Muscle layer of duodenum (tissue), 2 donors: ENCODE data around the gene ENPP3.

Source experiments
- H3K27ac ChIP-seq: one replicate; pipeline ENCODE4 v1.7.0; 2013; ENCODE audit warnings: mild to moderate bottlenecking, low read length
- H3K27me3 ChIP-seq: one replicate; pipeline ENCODE4 v1.7.0; 2013; ENCODE audit warnings: low read depth, mild to moderate bottlenecking, control low read depth, low read length
- H3K36me3 ChIP-seq, 2 donors: one replicate each; pipeline ENCODE4 v1.7.0; 2013; ENCODE audit warnings: low read length in 2 of 2, control low read depth in 1 of 2, mild to moderate bottlenecking in 1 of 2; ENCODE audit not compliant: insufficient read depth in 2 of 2, control insufficient read depth in 1 of 2
- H3K4me1 ChIP-seq, 2 donors: one replicate each; pipeline ENCODE4 v1.7.0; 2013; ENCODE audit warnings: low read length in 2 of 2, mild to moderate bottlenecking in 2 of 2, control low read depth in 1 of 2, moderate library complexity in 1 of 2; ENCODE audit not compliant: insufficient read depth in 2 of 2, control insufficient read depth in 1 of 2
- H3K4me3 ChIP-seq, 2 donors: one replicate each; pipeline ENCODE4 v1.7.0; 2013; ENCODE audit warnings: low read length in 2 of 2, low read depth in 1 of 2, mild to moderate bottlenecking in 1 of 2
- H3K9me3 ChIP-seq, 2 donors: one replicate each; pipeline ENCODE4 v1.7.0; 2013; ENCODE audit warnings: low read length in 2 of 2, control low read depth in 1 of 2, mild to moderate bottlenecking in 1 of 2; ENCODE audit not compliant: control insufficient read depth in 1 of 2
- donor health status: healthy.

Gene ENPP3

GRCh38 chr6:131787079-131787478, 150.0 kb downstream of the ENPP3 start:
- Histone ChIP-seq H3K36me3 (no peaks in the 10 kb centered on the region), H3K4me3 (no peak overlapping the region), H3K4me1 (peaks cover 0 to 4% of the 10 kb centered on the region in 2 donors), H3K27ac (no peak overlapping the region), H3K9me3 (no peaks in the 10 kb centered on the region), H3K27me3 (no peaks in the 10 kb centered on the region)

GRCh38 chr6:131787766-131788712, 150.9 kb downstream of the ENPP3 start:
- H3K27ac ChIP-seq: no peak overlapping the region
- no peaks in the 10 kb centered on the region for H3K9me3 ChIP-seq

GRCh38 chr6:131789219-131789618, 152.1 kb downstream of the ENPP3 start:
- Histone ChIP-seq H3K36me3 (no peaks in the 10 kb centered on the region), H3K4me3 (no peak overlapping the region), H3K9me3 (no peaks in the 10 kb centered on the region), H3K4me1 (peaks cover 0 to 4% of the 10 kb centered on the region in 2 donors), H3K27me3 (no peaks in the 10 kb centered on the region), H3K27ac (no peak overlapping the region)

More at GRCh38 chr6:131787766-131788712, 150.9 kb downstream of the ENPP3 start:
- peaks cover 0 to 4% of the 10 kb centered on the region in 2 donors for H3K4me1 ChIP-seq
- H3K36me3 ChIP-seq: no peaks in the 10 kb centered on the region
- H3K27me3 ChIP-seq: no peaks in the 10 kb centered on the region
- no peak overlapping the region for H3K4me3 ChIP-seq

GRCh38 chr6:131791476-131791875, 154.4 kb downstream of the ENPP3 start:
- Histone ChIP-seq H3K36me3 (no peaks in the 10 kb centered on the region), H3K4me3 (no peak overlapping the region)

GRCh38 chr6:131792091-131792496, 155.0 kb downstream of the ENPP3 start:
- Histone ChIP-seq H3K36me3 (no peaks in the 10 kb centered on the region), H3K27me3 (no peaks in the 10 kb centered on the region), H3K27ac (no peak overlapping the region), H3K9me3 (no peaks in the 10 kb centered on the region), H3K4me3 (no peak overlapping the region), H3K4me1 (peaks cover 0 to 4% of the 10 kb centered on the region in 2 donors)

More at GRCh38 chr6:131791476-131791875, 154.4 kb downstream of the ENPP3 start:
- H3K27ac ChIP-seq: no peak overlapping the region
- no peaks in the 10 kb centered on the region for H3K27me3 ChIP-seq
- H3K9me3 ChIP-seq: no peaks in the 10 kb centered on the region
- peaks cover 0 to 4% of the 10 kb centered on the region in 2 donors for H3K4me1 ChIP-seq

- H3K27me3 ChIP-seq: no peaks in the 10 kb centered on the region
- no peaks in the 10 kb centered on the region for H3K36me3 ChIP-seq
- H3K4me3 ChIP-seq: no peak overlapping the region
- H3K9me3 ChIP-seq: no peaks in the 10 kb centered on the region
- H3K4me1 ChIP-seq: no peaks in the 10 kb centered on the region
- no peak overlapping the region for H3K27ac ChIP-seq
Observed at GRCh38 chr6:131795366-131795765, 158.3 kb downstream of the ENPP3 start.
